Mesendoderm (in vitro differentiated cells): ENCODE measurements around the gene OPCML.

Experiments
- DNase-seq: peaks from one replicate; pipeline ENCODE4 v3.0.0; 2013
- H2AK5ac ChIP-seq: 2 replicates; pipeline ENCODE4 v1.6.1; 2013; ENCODE audit warnings: low read length, inconsistent platforms
- H2BK120ac ChIP-seq: 2 replicates; pipeline ENCODE4 v1.6.1; 2013; ENCODE audit warnings: low read depth, mild to moderate bottlenecking, low read length, moderate library complexity, mixed read lengths
- H2BK15ac ChIP-seq: replicated peaks from 2 replicates; pipeline ENCODE4 v1.6.1; 2013; ENCODE audit warnings: low read depth, mild to moderate bottlenecking, moderate library complexity
- H2BK5ac ChIP-seq: 2 replicates; pipeline ENCODE4 v1.6.1; 2013; ENCODE audit warnings: low read length, inconsistent platforms
- H3K18ac ChIP-seq: 2 replicates; pipeline ENCODE4 v1.6.1; 2013; ENCODE audit warnings: mild to moderate bottlenecking, low read length, mixed read lengths
- H3K23ac ChIP-seq: one replicate; pipeline ENCODE4 v1.6.1; 2013; ENCODE audit warnings: low read length
- H3K27ac ChIP-seq: 2 replicates; pipeline ENCODE4 v1.5.1; 2013; ENCODE audit warnings: low read depth, mild to moderate bottlenecking, inconsistent platforms, low read length, moderate library complexity
- H3K27me3 ChIP-seq: 2 replicates; pipeline ENCODE4 v1.6.1; 2013; ENCODE audit warnings: low read length, control low read depth, mild to moderate bottlenecking, inconsistent platforms; ENCODE audit not compliant: insufficient read depth, poor library complexity
- H3K36me3 ChIP-seq: 2 replicates; pipeline ENCODE4 v1.6.1; 2013; ENCODE audit warnings: low read length, inconsistent platforms; ENCODE audit not compliant: control insufficient read depth, insufficient read depth
- H3K4ac ChIP-seq: one replicate; pipeline ENCODE4 v1.6.1; 2013; ENCODE audit warnings: low read depth, mild to moderate bottlenecking, low read length, moderate library complexity
- H3K4me1 ChIP-seq: 2 replicates; pipeline ENCODE4 v1.6.1; 2013; ENCODE audit warnings: low read depth, low read length, inconsistent platforms; ENCODE audit not compliant: control insufficient read depth
- H3K4me2 ChIP-seq: 2 replicates; pipeline ENCODE4 v1.6.1; 2013; ENCODE audit warnings: low read length
- H3K4me3 ChIP-seq: 2 replicates; pipeline ENCODE4 v1.5.1; 2013; ENCODE audit warnings: mild to moderate bottlenecking, low read length
- H3K56ac ChIP-seq: one replicate; pipeline ENCODE4 v1.6.1; 2013; ENCODE audit warnings: low read length
- H3K79me1 ChIP-seq: 2 replicates; pipeline ENCODE4 v1.6.1; 2013; ENCODE audit warnings: low read length, inconsistent platforms
- H3K79me2 ChIP-seq: 2 replicates; pipeline ENCODE4 v1.6.1; 2013; ENCODE audit warnings: mild to moderate bottlenecking, low read length; ENCODE audit not compliant: control insufficient read depth, insufficient read depth
- H3K9ac ChIP-seq: 2 replicates; pipeline ENCODE4 v1.6.1; 2013; ENCODE audit warnings: low read length, inconsistent platforms
- H4K5ac ChIP-seq: one replicate; pipeline ENCODE4 v1.6.1; 2013; ENCODE audit warnings: low read length
- H4K8ac ChIP-seq: one replicate; pipeline ENCODE4 v1.6.1; 2013; ENCODE audit warnings: low read depth, mild to moderate bottlenecking, control low read depth, low read length, moderate library complexity
- WGBS: extraction: QIAGEN DNeasy Blood & Tissue Kit; methylation state at CpG from one replicate; pipeline ENCODE4 v1.1.7; 2013; ENCODE audit warnings: low lambda C conversion rate, missing lambda C conversion rate; ENCODE audit not compliant: insufficient coverage; ENCODE audit errors: extremely low coverage; 5-methylcytosine and 5-hydroxymethylcytosine counted together

Gene OPCML

GRCh38 chr11:132638423-132638822 lies 893.9 kb downstream of the OPCML start:
- no peak overlapping the region for H2BK5ac ChIP-seq
- H3K4me2 ChIP-seq = no peak overlapping the region
- no peaks in the 10 kb centered on the region for H3K27me3 ChIP-seq
- H3K4me3 ChIP-seq = no peak overlapping the region
- H3K56ac ChIP-seq = no peak overlapping the region
- H3K79me1 ChIP-seq = no peaks in the 10 kb centered on the region
- no peak overlapping the region for H2AK5ac ChIP-seq
- H3K4me1 ChIP-seq = peaks cover 3% of the 10 kb centered on the region
- H3K79me2 ChIP-seq = no peaks in the 10 kb centered on the region
- no peak overlapping the region for H2BK15ac ChIP-seq
- no peak overlapping the region for H2BK120ac ChIP-seq
- no peak for DNase-seq
- no peak overlapping the region for H4K8ac ChIP-seq
- no peak overlapping the region for H3K23ac ChIP-seq
- no peak overlapping the region for H3K4ac ChIP-seq
- no peak overlapping the region for H3K27ac ChIP-seq
- no peak overlapping the region for H4K5ac ChIP-seq
- no CpG with 5 or more reads among the region's 1 CpG for WGBS
- no peak overlapping the region for H3K9ac ChIP-seq
- no peak overlapping the region for H3K18ac ChIP-seq
- H3K36me3 ChIP-seq = no peaks in the 10 kb centered on the region

- no CpG with 5 or more reads among the region's 4 CpGs for WGBS
Observed at GRCh38 chr11:132636523-132636922, 895.8 kb downstream of the OPCML start.

GRCh38 chr11:132632641-132633124 lies 899.6 kb downstream of the OPCML start:
- Histone ChIP-seq H4K8ac (no peak overlapping the region), H3K4me3 (no peak overlapping the region), H3K9ac (no peak overlapping the region), H4K5ac (no peak overlapping the region), H3K18ac (no peak overlapping the region), H3K36me3 (no peaks in the 10 kb centered on the region), H3K79me1 (no peaks in the 10 kb centered on the region), H3K27me3 (no peaks in the 10 kb centered on the region), H3K27ac (no peak overlapping the region), H2BK15ac (no peak overlapping the region), H3K56ac (no peak overlapping the region), H3K4ac (no peak overlapping the region), H3K4me1 (peaks cover 3% of the 10 kb centered on the region), H3K79me2 (no peaks in the 10 kb centered on the region), H2AK5ac (no peak overlapping the region), H3K4me2 (no peak overlapping the region), H2BK120ac (no peak overlapping the region), H2BK5ac (no peak overlapping the region), H3K23ac (no peak overlapping the region)
- WGBS = no CpG with 5 or more reads among the region's 9 CpGs
- peak; percentile 49 for DNase-seq

More at GRCh38 chr11:132636523-132636922, 895.8 kb downstream of the OPCML start:
- H3K56ac ChIP-seq = no peak overlapping the region
- no peaks in the 10 kb centered on the region for H3K27me3 ChIP-seq
- H3K23ac ChIP-seq = no peak overlapping the region
- no peaks in the 10 kb centered on the region for H3K36me3 ChIP-seq
- H4K5ac ChIP-seq = no peak overlapping the region
- H3K4me2 ChIP-seq = no peak overlapping the region
- no peak overlapping the region for H3K9ac ChIP-seq
- H3K18ac ChIP-seq = no peak overlapping the region
- H3K27ac ChIP-seq = no peak overlapping the region
- no peaks in the 10 kb centered on the region for H3K79me2 ChIP-seq
- no peak overlapping the region for H4K8ac ChIP-seq
- no peak overlapping the region for H2AK5ac ChIP-seq
- H2BK15ac ChIP-seq = no peak overlapping the region
- H2BK5ac ChIP-seq = no peak overlapping the region
- DNase-seq = no peak
- H3K4ac ChIP-seq = no peak overlapping the region
- H3K4me1 ChIP-seq = peaks cover 3% of the 10 kb centered on the region
- no peak overlapping the region for H2BK120ac ChIP-seq
- H3K4me3 ChIP-seq = no peak overlapping the region
- H3K79me1 ChIP-seq = no peaks in the 10 kb centered on the region

GRCh38 chr11:132631989-132632388 lies 900.3 kb downstream of the OPCML start:
- DNase-seq = no peak
- WGBS = no CpG with 5 or more reads among the region's 4 CpGs
- Histone ChIP-seq H2BK15ac (no peak overlapping the region), H3K79me2 (no peaks in the 10 kb centered on the region), H3K56ac (no peak overlapping the region), H2BK5ac (no peak overlapping the region), H3K4me2 (no peak overlapping the region), H4K5ac (no peak overlapping the region), H3K18ac (no peak overlapping the region), H3K4me3 (no peak overlapping the region), H2AK5ac (no peak overlapping the region), H4K8ac (no peak overlapping the region), H3K4ac (no peak overlapping the region), H3K9ac (no peak overlapping the region), H3K4me1 (peaks cover 3% of the 10 kb centered on the region), H3K27me3 (no peaks in the 10 kb centered on the region), H3K79me1 (no peaks in the 10 kb centered on the region), H3K36me3 (no peaks in the 10 kb centered on the region), H3K23ac (no peak overlapping the region), H3K27ac (no peak overlapping the region), H2BK120ac (no peak overlapping the region)

GRCh38 chr11:132627981-132628380 lies 904.3 kb downstream of the OPCML start:
- H3K4ac ChIP-seq = no peak overlapping the region
- no peak overlapping the region for H2BK120ac ChIP-seq
- no peaks in the 10 kb centered on the region for H3K36me3 ChIP-seq
- H4K5ac ChIP-seq = no peak overlapping the region
- no peak overlapping the region for H3K27ac ChIP-seq
- H3K9ac ChIP-seq = no peak overlapping the region
- no peak overlapping the region for H3K23ac ChIP-seq
- no peak overlapping the region for H2BK15ac ChIP-seq
- H3K18ac ChIP-seq = no peak overlapping the region
- no peaks in the 10 kb centered on the region for H3K27me3 ChIP-seq
- H2AK5ac ChIP-seq = no peak overlapping the region
- WGBS = no CpG with 5 or more reads among the region's 3 CpGs
- no peaks in the 10 kb centered on the region for H3K79me1 ChIP-seq
- no peak overlapping the region for H3K56ac ChIP-seq
- no peak overlapping the region for H4K8ac ChIP-seq
- H3K4me3 ChIP-seq = no peak overlapping the region
- no peaks in the 10 kb centered on the region for H3K79me2 ChIP-seq
- H2BK5ac ChIP-seq = no peak overlapping the region
- H3K4me2 ChIP-seq = no peak overlapping the region
- H3K4me1 ChIP-seq = no peaks in the 10 kb centered on the region
- no peak for DNase-seq

DNA sequence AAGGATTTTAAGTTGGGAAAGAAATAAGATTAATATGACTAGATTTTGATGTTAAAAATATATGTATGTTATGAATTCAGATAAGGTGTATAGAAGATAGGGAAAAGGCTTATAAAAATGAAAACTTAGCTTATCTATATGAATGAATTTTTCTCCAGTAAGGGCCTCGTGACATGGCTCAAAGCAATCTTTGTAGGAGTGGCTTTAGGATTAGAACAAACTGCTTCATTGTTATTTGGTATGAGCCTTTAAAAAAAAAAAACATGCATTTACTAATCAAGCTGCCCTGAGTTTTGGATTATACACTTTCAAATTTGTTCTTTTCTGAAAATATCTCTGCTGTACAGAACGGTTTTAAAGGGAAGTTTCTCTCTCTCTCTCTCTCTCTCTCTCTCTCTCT lies 905.9 kb downstream of the OPCML start:
- Histone ChIP-seq H3K23ac (no peak overlapping the region), H3K4me3 (no peak overlapping the region), H3K18ac (no peak overlapping the region), H4K5ac (no peak overlapping the region), H2BK15ac (no peak overlapping the region), H2AK5ac (no peak overlapping the region), H4K8ac (no peak overlapping the region), H3K4me1 (no peaks in the 10 kb centered on the region), H3K79me1 (no peaks in the 10 kb centered on the region), H3K27me3 (no peaks in the 10 kb centered on the region), H3K36me3 (no peaks in the 10 kb centered on the region), H3K4ac (no peak overlapping the region), H3K56ac (no peak overlapping the region), H2BK5ac (no peak overlapping the region), H3K27ac (no peak overlapping the region), H2BK120ac (no peak overlapping the region), H3K9ac (no peak overlapping the region), H3K4me2 (no peak overlapping the region), H3K79me2 (no peaks in the 10 kb centered on the region)
- no peak for DNase-seq
- no CpG with 5 or more reads among the region's 2 CpGs for WGBS
